Activated naive CD4-positive, alpha-beta T cell treated with anti-CD3 and anti-CD28 coated beads, Interleukin-2, amount 10 ng/mL, durations not matched to agents 7 days and 5 days (primary cell): ENCODE measurements around the gene CDC42SE2.
"Not testable (repeated sequence)": the region's sequence is repeated elsewhere in the genome, so short reads cannot be mapped to it uniquely, and the experiment has no call there.

ENCODE experiments used
- CTCF ChIA-PET: fragments of 350-600 bp; sonication (Branson Sonifier 250); formaldehyde crosslinking; loops from one replicate; lab custom pipeline; 2021; ENCODE audit warnings: antibody characterized with exemption; lab: Charles Lee
- DNase-seq: peaks from one replicate; pipeline ENCODE4 v3.0.0-alpha.2; 2020
- H3K27ac Mint-ChIP-seq: one replicate; pipeline ENCODE4 v1.8.0; 2021; ENCODE audit warnings: mild to moderate bottlenecking, moderate library complexity, mixed read lengths
- H3K27me3 Mint-ChIP-seq: one replicate; pipeline ENCODE4 v1.8.0; 2021; ENCODE audit warnings: mild to moderate bottlenecking, mixed read lengths
- H3K36me3 Mint-ChIP-seq: one replicate; pipeline ENCODE4 v1.8.0; 2021; ENCODE audit warnings: mixed read lengths
- H3K4me1 Mint-ChIP-seq: one replicate; pipeline ENCODE4 v1.8.0; 2021; ENCODE audit warnings: mixed read lengths
- H3K4me3 Mint-ChIP-seq: one replicate; pipeline ENCODE4 v1.8.0; 2021; ENCODE audit warnings: mild to moderate bottlenecking, moderate library complexity, mixed read lengths
- H3K9me3 Mint-ChIP-seq: one replicate; pipeline ENCODE4 v1.8.0; 2021; ENCODE audit warnings: mixed read lengths

CDC42SE2 gene

DNA sequence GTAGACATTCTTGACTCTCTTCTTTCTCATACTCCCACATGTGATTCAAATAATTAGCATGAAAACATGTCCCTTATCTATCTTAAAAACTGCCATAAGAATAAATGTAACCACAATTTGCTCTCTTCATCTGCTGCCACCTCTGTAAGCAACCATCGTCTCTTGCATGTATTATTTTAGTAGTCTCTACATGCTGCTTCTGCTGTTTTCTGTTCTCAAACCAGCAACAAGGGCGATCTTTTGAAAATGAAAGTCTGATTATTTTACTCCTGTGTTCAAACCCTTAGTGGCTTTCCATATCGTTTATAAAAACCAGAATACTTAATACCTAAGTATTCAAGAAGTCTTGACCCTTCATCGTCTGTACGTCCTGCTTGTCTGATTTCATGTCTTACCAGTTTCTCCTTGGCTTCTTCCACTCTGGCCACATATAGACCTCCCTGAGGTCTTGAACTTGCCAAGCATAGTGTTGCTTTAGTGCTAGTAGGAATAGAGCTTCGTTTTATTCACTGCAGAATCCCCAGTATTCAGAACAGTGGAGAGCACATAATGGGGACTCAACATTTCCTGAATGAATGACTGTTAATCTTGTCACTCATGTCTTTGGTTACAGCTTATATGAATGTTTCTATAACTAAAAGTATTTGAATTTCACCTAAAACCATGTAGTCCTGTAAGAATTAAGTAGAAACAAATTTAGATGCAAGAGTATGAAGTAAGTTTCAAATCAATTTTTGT, 10.6 kb downstream of the CDC42SE2 start:
- Mint-ChIP-seq H3K4me3 (peak overlapping the region; percentile 55), H3K27ac (peak overlapping the region; percentile 84), H3K9me3 (no peaks in the 10 kb centered on the region), H3K36me3 (peaks cover 52% of the 10 kb centered on the region), H3K27me3 (no peaks in the 10 kb centered on the region), H3K4me1 (peaks cover 87% of the 10 kb centered on the region)
- DNase-seq, result no peak
- CTCF ChIA-PET, result interaction anchor here (0.7 to 1.6 kb wide), 3 partner anchors 10 to 107 kb away, joined by 3 to 8 read pairs (median 4); no protein-coding TSS in a partner anchor

DNA sequence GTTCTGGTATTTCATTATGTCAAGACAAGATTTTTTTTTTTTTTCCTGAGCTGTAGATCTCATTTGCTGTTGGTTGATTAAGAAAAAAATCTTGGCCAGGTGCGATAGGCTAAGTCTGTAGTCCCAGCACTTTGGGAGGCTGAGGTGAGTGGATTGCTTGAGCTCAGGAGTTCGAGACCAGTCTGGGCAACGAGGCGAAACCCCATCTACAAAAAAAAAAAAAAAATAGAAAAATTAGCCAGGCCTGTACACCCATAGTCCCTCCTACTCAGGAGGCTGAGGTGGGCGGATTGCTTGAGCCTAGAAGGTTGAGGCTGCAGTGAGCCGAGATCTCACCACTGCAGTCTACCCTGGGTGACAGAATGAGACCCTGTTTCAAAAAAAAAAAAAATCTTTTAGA, 12.2 kb downstream of the CDC42SE2 start:
- CTCF ChIA-PET, result interaction anchor here (1.0 to 1.6 kb wide), 2 partner anchors 11 to 109 kb away, joined by 3 to 8 read pairs; no protein-coding TSS in a partner anchor

DNA sequence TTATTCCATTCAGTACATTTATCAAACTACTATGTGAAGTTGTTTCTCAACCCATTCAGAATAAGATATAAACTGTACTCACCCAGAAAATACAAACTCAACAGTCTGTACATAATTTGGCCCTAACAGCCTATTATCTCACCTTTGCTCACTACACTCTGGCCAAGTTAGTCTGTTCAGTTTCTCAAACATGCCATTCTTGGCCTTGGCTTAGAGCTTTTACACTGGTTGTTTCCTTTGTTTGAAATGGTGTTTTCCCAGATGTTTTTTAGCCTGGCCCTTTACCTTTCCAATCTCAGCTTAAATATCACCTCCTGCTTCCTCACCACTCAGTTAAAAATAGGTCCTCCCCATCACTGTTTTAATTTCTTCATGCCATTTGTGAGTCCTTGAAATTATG, 13.6 kb downstream of the CDC42SE2 start:
- CTCF ChIA-PET, result interaction anchor here (1.4 to 1.5 kb wide), 2 partner anchors 12 to 18 kb away, joined by 3 read pairs; no protein-coding TSS in a partner anchor
- DNase-seq, result no peak
- Mint-ChIP-seq H3K27me3 (no peaks in the 10 kb centered on the region), H3K9me3 (no peaks in the 10 kb centered on the region), H3K4me1 (peaks cover 85% of the 10 kb centered on the region), H3K4me3 (no peak overlapping the region), H3K27ac (peak overlapping the region; percentile 89), H3K36me3 (peaks cover 49% of the 10 kb centered on the region)

More for the DNA sequence above, 12.2 kb downstream of the CDC42SE2 start:
- DNase-seq, result no peak
- peak overlapping the region; percentile 84 for H3K27ac Mint-ChIP-seq
- no peaks in the 10 kb centered on the region for H3K27me3 Mint-ChIP-seq
- peak overlapping the region; percentile 33 for H3K4me3 Mint-ChIP-seq
- no peaks in the 10 kb centered on the region for H3K9me3 Mint-ChIP-seq
- H3K4me1 Mint-ChIP-seq, result peaks cover 87% of the 10 kb centered on the region
- peaks cover 51% of the 10 kb centered on the region for H3K36me3 Mint-ChIP-seq

DNA sequence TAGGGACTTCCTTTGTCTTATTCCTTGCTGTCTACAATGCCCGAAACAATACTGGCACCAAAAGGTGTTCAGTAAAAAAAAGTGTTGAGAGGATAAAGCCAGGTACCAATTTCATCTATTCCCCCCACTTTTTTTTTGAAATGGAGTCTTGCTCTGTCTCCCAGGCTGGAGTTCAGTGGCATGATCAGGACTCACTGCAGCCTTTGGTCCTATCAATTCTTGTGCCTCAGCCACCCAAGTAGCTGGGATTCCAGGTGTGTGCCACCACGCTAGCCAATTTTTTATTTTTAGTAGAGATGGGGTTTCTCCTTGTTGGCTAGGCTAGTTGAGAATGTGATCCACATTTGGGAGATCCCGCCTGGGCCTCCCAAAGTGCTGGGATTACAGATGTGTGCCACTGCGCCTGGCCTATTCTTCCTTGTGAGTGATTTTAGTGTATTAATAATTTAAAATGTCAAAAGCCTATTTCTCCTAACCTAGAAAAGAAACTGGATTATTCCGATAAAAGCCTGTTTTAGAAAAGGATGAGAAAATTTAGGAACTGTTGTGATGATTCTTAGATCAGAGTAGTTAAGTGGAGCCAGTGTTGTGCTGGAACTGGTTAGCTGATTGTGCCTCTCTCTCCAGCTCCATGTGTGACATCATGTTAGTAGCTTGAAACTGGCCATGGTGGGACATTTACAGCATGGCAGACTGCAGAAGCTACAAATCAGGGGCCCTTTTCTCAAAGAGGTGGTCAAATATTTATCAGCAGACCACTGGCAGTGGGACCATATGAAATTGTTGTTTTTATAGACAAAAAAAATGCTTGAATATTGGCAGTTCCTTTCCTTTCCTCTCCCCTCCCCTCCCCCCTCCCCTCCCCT, 14.3 kb downstream of the CDC42SE2 start:
- DNase-seq, result no peak
- no peaks in the 10 kb centered on the region for H3K9me3 Mint-ChIP-seq

DNA sequence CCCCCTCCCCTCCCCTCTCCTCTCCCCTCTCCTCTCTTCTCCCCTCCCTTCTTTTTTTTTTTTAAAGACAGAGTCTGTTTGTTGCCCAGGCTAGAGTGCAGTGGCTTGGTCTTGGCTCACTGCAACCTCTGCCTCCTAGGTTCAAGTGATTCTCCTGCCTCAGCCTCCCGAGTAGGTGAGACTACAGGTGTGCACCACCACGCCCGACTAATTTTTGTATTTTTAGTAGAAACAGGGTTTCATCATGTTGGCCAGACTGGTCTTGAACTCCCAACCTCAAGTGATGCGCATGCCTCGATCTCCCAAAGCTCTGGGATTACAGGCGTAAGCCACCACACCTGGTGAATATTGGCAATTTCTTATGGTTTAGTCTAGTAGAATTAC, 14.9 kb downstream of the CDC42SE2 start:
- not testable (repeated sequence) for DNase-seq, H3K27me3 Mint-ChIP-seq, H3K9me3 Mint-ChIP-seq
- H3K4me1 Mint-ChIP-seq, result peaks cover 91% of the 10 kb centered on the region
- peak overlapping the region; percentile 87 for H3K27ac Mint-ChIP-seq
- H3K36me3 Mint-ChIP-seq, result peaks cover 52% of the 10 kb centered on the region
- CTCF ChIA-PET, result interaction anchor here (1.3 kb wide), 1 partner anchor 104 kb away, joined by 3 read pairs; no protein-coding TSS in a partner anchor
- peak overlapping the region; percentile 38 for H3K4me3 Mint-ChIP-seq

More for the DNA sequence above, 14.3 kb downstream of the CDC42SE2 start:
- Mint-ChIP-seq H3K27me3 (no peaks in the 10 kb centered on the region), H3K27ac (peak overlapping the region; percentile 89), H3K4me1 (peaks cover 86% of the 10 kb centered on the region), H3K36me3 (peaks cover 47% of the 10 kb centered on the region), H3K4me3 (peak overlapping the region; percentile 16)
- CTCF ChIA-PET, result interaction anchor here (1.3 to 1.5 kb wide), 3 partner anchors 12 to 104 kb away, joined by 3 read pairs; no protein-coding TSS in a partner anchor

DNA sequence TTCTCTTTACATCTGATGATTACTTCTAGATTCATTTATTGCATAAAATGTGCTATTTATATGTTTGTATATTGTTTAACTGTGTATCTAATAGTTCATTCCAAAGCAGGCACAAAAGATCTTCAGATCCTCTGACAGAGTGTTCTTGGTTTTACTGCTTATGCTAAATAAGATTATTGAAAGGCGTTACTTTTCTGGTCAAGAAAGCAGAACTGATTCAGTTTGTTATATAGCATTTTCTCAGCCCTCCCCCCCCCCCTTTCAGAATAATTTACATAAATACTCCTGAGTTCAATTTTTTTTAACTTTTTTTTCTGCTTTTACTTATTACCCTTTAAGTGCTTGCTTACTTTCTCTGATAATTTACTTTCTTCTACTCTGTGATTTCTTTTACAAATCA, 15.4 kb downstream of the CDC42SE2 start:
- peaks cover 52% of the 10 kb centered on the region for H3K36me3 Mint-ChIP-seq
- peaks cover 92% of the 10 kb centered on the region for H3K4me1 Mint-ChIP-seq
- H3K27ac Mint-ChIP-seq, result peak overlapping the region; percentile 98
- H3K27me3 Mint-ChIP-seq, result no peaks in the 10 kb centered on the region
- CTCF ChIA-PET, result interaction anchor here (1.3 kb wide), 1 partner anchor 103 kb away, joined by 3 read pairs; no protein-coding TSS in a partner anchor
- DNase-seq, result no peak
- peak overlapping the region; percentile 75 for H3K4me3 Mint-ChIP-seq
- H3K9me3 Mint-ChIP-seq, result no peaks in the 10 kb centered on the region

DNA sequence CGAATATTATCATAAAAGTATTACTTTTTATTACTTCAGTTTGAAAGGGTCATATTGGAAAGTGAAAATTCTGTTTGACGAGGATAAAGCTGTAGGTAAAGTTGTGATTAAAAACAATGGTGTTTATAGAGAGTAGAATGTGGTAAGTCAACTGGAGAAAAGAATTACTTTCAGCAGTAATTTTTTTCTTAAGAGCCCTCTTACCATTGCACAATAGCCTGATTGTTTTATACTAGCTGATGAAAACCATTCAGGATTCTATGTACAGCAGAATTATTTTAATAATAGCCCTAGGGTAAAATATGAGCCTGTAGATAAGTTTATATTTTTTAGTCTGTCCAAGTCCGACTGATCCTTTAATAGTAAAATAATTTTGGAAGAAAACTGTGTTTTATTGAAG, 16.6 kb downstream of the CDC42SE2 start:
- H3K9me3 Mint-ChIP-seq, result no peaks in the 10 kb centered on the region
- no peak for DNase-seq
- peak overlapping the region; percentile 98 for H3K27ac Mint-ChIP-seq
- H3K36me3 Mint-ChIP-seq, result peaks cover 54% of the 10 kb centered on the region
- H3K4me1 Mint-ChIP-seq, result peaks cover 93% of the 10 kb centered on the region
- no peaks in the 10 kb centered on the region for H3K27me3 Mint-ChIP-seq
- peak overlapping the region; percentile 75 for H3K4me3 Mint-ChIP-seq
- CTCF ChIA-PET, result interaction anchor here (0.6 to 2.7 kb wide), 3 partner anchors 8 to 102 kb away, joined by 3 to 14 read pairs (median 4); no protein-coding TSS in a partner anchor

DNA sequence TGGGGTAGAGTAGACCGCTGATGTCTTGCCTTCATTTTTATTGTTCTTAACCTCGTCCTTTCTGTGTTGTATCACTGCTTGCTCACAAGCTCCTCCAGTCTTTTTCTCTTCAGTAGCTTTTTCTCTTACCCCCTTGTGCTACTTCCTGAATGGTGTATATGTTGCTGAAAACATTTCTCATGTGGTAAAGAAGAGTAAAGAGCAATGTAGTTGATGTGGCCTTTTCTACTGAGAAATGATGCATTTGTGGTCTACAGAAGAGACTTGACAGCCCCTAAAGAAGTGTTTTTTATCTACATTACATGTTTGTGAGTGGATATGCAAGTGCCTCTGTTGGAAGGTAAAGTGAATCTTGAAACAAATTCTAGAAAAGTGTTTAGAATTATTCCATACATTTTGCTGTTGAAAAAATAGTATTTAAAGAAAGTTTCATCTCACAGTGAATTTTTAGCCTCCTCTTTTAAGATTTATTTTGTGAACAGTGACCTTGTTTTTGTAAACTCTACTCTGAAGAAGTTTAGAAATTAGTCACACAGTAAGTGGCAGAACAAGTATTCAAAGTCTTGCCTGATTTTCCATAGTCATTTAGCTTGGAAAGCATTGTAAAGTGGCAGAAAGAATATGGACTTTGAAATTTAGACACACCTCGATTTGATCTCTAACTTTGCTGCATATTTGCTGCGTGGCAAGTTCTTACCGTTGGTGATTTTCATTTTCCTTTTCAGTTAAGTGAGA, 17.4 kb downstream of the CDC42SE2 start:
- H3K4me1 Mint-ChIP-seq, result peaks cover 93% of the 10 kb centered on the region
- no peaks in the 10 kb centered on the region for H3K9me3 Mint-ChIP-seq
- no peaks in the 10 kb centered on the region for H3K27me3 Mint-ChIP-seq
- H3K36me3 Mint-ChIP-seq, result peaks cover 52% of the 10 kb centered on the region
- no peak for DNase-seq
- H3K27ac Mint-ChIP-seq, result peak overlapping the region; percentile 98
- peak overlapping the region; percentile 75 for H3K4me3 Mint-ChIP-seq
- CTCF ChIA-PET, result interaction anchor here (0.6 to 2.7 kb wide), 5 partner anchors 9 to 101 kb away, joined by 3 to 14 read pairs (median 4); partner anchors contain the start of gene CDC42SE2

DNA sequence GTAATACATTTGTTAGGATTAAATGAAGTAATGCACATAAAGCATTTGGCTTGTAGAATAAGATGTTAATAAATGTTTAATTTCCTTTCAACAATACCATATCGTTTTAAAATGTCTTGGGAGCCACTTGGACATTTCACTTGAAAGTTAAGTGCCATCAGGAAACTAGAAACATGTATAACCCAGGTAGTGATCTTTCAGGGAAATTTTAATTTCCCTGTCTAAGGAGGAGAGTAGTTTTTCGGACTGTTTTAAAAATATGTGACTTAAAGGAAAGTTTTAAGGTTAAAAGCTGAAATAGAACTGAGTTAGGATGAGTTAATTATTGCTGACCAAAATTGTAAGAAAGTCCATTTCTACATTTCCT, 18.0 kb downstream of the CDC42SE2 start:
- no peaks in the 10 kb centered on the region for H3K27me3 Mint-ChIP-seq
- H3K4me3 Mint-ChIP-seq, result peak overlapping the region; percentile 75
- H3K36me3 Mint-ChIP-seq, result peaks cover 55% of the 10 kb centered on the region
- H3K9me3 Mint-ChIP-seq, result no peaks in the 10 kb centered on the region
- H3K4me1 Mint-ChIP-seq, result peaks cover 95% of the 10 kb centered on the region
- H3K27ac Mint-ChIP-seq, result peak overlapping the region; percentile 98
- no peak for DNase-seq
- CTCF ChIA-PET, result interaction anchor here (0.8 to 2.7 kb wide), 3 partner anchors 17 to 100 kb away, joined by 3 to 14 read pairs (median 9); partner anchors contain the start of gene CDC42SE2

DNA sequence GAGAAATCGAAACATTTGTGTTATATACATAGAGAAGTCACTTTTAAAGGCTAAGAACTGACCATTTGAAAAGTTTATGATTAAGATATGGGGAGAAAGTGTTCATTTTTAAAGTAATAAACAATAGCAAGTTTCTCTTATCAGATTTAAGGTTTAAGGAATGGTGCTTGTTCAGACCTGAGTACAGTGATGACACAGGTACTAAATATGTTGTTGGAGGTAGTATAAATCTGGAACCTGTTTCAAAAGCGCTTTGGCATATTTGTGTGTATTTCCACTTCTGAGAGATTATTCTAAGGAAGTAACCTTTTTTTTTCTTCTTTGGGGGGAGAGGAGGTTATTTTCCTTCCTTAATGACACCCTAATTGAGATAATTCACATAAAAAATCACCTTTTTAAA, 18.4 kb downstream of the CDC42SE2 start:
- no peaks in the 10 kb centered on the region for H3K9me3 Mint-ChIP-seq
- peak overlapping the region; percentile 75 for H3K4me3 Mint-ChIP-seq
- H3K27ac Mint-ChIP-seq, result peak overlapping the region; percentile 98
- CTCF ChIA-PET, result interaction anchor here (1.5 to 2.7 kb wide), 2 partner anchors 18 to 100 kb away, joined by 9 to 14 read pairs; partner anchors contain the start of gene CDC42SE2
- H3K36me3 Mint-ChIP-seq, result peaks cover 55% of the 10 kb centered on the region
- no peaks in the 10 kb centered on the region for H3K27me3 Mint-ChIP-seq
- no peak for DNase-seq
- peaks cover 93% of the 10 kb centered on the region for H3K4me1 Mint-ChIP-seq

DNA sequence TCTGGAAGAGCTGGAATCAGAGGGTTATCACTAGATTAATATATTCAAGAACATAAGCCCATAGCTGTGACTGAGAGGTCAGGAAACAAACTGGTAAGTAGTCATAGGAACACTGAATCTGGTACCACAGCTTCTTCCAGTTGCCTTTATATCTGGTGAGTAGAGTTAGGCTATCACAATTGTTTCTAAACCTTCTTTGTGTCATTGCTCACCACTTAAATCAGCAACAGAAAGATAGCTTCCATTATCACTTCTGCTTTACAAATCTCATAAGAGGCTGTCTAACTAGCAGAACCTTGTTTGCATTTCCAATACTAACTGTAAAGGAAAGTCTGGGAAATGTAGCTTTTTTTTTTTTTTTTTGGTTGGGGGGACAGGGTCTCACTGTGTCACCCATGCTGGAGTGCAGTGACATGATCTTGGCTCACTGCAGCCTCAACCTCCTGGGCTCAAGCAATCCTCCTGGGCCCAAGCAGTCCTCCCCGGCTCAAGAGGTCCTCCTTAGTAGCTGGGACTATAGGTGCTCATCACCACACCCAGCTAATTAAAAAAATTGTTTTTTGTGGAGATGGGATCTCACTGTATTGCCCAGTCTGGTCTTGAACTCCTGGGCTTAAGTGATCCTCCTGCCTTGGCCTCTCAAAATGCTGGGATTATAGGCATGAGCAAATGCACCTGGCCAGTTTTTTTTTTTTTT, 22.0 kb downstream of the CDC42SE2 start:
- peaks cover 92% of the 10 kb centered on the region for H3K4me1 Mint-ChIP-seq
- no peak overlapping the region for H3K4me3 Mint-ChIP-seq
- peaks cover 53% of the 10 kb centered on the region for H3K36me3 Mint-ChIP-seq
- no peak for DNase-seq
- peak overlapping the region; percentile 62 for H3K27ac Mint-ChIP-seq
- H3K9me3 Mint-ChIP-seq, result no peaks in the 10 kb centered on the region
- no peaks in the 10 kb centered on the region for H3K27me3 Mint-ChIP-seq
- CTCF ChIA-PET, result interaction anchor here (0.7 to 2.4 kb wide), 5 partner anchors 21 to 96 kb away, joined by 3 to 18 read pairs (median 4); no protein-coding TSS in a partner anchor

DNA sequence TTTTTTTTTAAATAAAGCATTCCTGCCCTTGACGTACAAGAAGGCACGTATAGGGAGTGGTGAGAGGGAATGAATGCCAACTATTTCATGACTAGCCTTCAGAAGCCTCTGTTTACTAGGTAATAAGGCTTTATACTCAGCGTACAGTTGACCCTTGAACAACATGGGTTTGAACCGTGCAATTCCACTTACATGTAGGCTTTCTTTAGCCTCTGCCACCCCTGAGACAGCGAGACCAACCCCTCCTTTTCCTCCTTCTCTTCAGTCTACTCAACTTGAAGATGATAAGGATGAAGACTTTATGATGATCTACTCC, 22.5 kb downstream of the CDC42SE2 start:
- no peak overlapping the region for H3K4me3 Mint-ChIP-seq
- no peak for DNase-seq
- CTCF ChIA-PET, result interaction anchor here (0.7 to 2.4 kb wide), 4 partner anchors 22 to 96 kb away, joined by 3 to 18 read pairs (median 4); no protein-coding TSS in a partner anchor
- H3K27me3 Mint-ChIP-seq, result no peaks in the 10 kb centered on the region
- no peaks in the 10 kb centered on the region for H3K9me3 Mint-ChIP-seq
- peaks cover 53% of the 10 kb centered on the region for H3K36me3 Mint-ChIP-seq
- H3K4me1 Mint-ChIP-seq, result peaks cover 92% of the 10 kb centered on the region
- peak overlapping the region; percentile 49 for H3K27ac Mint-ChIP-seq

DNA sequence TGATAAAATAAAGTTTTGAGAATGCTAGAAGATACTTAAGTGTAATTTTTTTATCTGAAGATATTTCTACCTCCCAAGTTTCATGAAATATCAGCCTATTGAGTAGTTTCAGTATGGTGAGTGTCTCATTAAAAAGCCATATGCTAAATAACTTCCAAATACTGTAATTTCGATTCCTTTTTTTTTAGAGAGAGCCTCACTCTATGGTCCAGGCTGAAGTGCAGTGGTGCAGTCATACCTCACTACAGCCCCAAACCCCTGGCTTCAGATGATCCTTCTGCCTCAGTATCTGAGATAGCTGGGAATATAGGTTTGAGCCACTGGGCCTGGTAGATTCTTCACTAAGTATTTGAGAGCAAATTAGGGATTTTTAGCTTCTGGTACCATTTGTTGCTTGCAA, 24.5 kb downstream of the CDC42SE2 start:
- Mint-ChIP-seq H3K36me3 (peaks cover 47% of the 10 kb centered on the region), H3K9me3 (no peaks in the 10 kb centered on the region), H3K4me3 (peak overlapping the region; percentile 78), H3K27me3 (no peaks in the 10 kb centered on the region), H3K27ac (peak overlapping the region; percentile 93), H3K4me1 (peaks cover 84% of the 10 kb centered on the region)
- no peak for DNase-seq
- CTCF ChIA-PET, result no interaction called here
